SK-N-DZ (cell line): ENCODE data around the gene RNF223.
"Not testable (repeated sequence)": the region's sequence is repeated elsewhere in the genome, so short reads cannot be mapped to it uniquely, and the experiment has no call there.

ENCODE experiments used
- DNase-seq: peaks from one replicate; pipeline ENCODE4 v3.0.0-alpha.2; 2015; ENCODE audit warnings: low spot score

RNF223 gene

GRCh38 chr1:1030867-1031658, 43.0 kb downstream of the RNF223 start:
- DNase-seq: not testable (repeated sequence)

GRCh38 chr1:1027791-1028190, 46.3 kb downstream of the RNF223 start:
- DNase-seq: no peak

GRCh38 chr1:1026599-1027413, 47.3 kb downstream of the RNF223 start:
- no peak for DNase-seq

- no peak for DNase-seq
These were observed 48.4 kb downstream of the RNF223 start for GRCh38 chr1:1025730-1026129.

- no peak for DNase-seq
These were observed 49.1 kb downstream of the RNF223 start for GRCh38 chr1:1024771-1025699.

- DNase-seq: no peak
These were observed 49.8 kb downstream of the RNF223 start for GRCh38 chr1:1024149-1024770.

- DNase-seq: no peak
These were observed 50.4 kb downstream of the RNF223 start for GRCh38 chr1:1023700-1024099.

GRCh38 chr1:1022302-1023009, 51.6 kb downstream of the RNF223 start:
- no peak for DNase-seq

GRCh38 chr1:1021920-1022259, 52.2 kb downstream of the RNF223 start:
- DNase-seq: no peak

GRCh38 chr1:1021010-1021919, 52.8 kb downstream of the RNF223 start:
- no peak for DNase-seq
